HG03025 (cell line): Measurements from ENCODE around the gene IBA57.
A peak's percentile ranks its signal among the peaks of the same experiment; 100 is the strongest.

Source experiments
- ATAC-seq: cut with Tn5 transposase; IDR thresholded peaks from one replicate; pipeline ENCODE4 v1.9.1; 2021; ENCODE audit warnings: mild to moderate bottlenecking, moderate library complexity; ENCODE audit not compliant: unreplicated experiment, low FRiP score

Gene IBA57

GRCh38 chr1:228155596-228156514, 9.7 kb upstream of the IBA57 start:
- no peak for ATAC-seq

DNA sequence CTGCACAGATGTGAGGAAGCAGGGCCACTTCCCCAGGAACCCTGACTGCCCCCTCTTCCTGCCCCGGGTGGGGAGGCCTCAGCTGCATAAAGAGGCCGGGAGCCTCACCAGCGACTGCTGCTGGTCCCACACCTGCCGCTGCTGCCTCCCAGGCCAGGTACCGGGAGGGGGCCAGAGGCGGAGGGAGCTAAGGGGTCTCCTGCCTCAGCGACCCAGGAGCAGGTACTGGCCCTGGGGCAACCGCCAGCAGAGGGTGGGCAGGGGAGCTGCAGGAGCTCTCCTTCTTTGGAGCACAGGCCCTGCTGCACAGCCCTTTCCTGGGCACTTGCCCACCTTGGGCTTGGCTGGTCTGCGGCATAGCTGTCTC, 9.1 kb upstream of the IBA57 start:
- no peak for ATAC-seq

GRCh38 chr1:228156941-228157728, 8.5 kb upstream of the IBA57 start:
- no peak for ATAC-seq

GRCh38 chr1:228157729-228158126, 7.9 kb upstream of the IBA57 start:
- no peak for ATAC-seq

DNA sequence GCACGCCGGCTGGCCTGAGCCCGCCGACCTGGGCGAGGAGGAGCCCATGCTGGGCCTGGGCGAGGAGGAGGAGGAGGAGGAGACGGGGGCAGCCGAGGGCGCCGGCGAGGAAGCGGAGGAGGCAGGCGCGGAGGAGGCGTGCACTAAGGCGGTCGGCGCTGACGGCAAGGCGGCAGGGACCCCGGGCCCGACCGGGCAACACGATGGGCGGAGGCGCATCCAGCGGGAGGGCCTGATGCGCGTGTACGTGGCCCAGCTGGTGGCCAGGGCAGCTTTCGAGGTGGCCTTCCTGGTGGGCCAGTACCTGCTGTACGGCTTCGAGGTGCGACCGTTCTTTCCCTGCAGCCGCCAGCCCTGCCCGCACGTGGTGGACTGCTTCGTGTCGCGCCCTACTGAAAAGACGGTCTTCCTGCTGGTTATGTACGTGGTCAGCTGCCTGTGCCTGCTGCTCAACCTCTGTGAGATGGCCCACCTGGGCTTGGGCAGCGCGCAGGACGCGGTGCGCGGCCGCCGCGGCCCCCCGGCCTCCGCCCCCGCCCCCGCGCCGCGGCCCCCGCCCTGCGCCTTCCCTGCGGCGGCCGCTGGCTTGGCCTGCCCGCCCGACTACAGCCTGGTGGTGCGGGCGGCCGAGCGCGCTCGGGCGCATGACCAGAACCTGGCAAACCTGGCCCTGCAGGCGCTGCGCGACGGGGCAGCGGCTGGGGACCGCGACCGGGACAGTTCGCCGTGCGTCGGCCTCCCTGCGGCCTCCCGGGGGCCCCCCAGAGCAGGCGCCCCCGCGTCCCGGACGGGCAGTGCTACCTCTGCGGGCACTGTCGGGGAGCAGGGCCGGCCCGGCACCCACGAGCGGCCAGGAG, 7.2 kb upstream of the IBA57 start:
- ATAC-seq: no peak

- ATAC-seq: no peak
Observed at GRCh38 chr1:228159008-228159665, 6.5 kb upstream of the IBA57 start.

GRCh38 chr1:228160201-228160761, 5.3 kb upstream of the IBA57 start:
- no peak for ATAC-seq

- ATAC-seq: no peak
Observed at GRCh38 chr1:228161362-228161761, 4.2 kb upstream of the IBA57 start.

DNA sequence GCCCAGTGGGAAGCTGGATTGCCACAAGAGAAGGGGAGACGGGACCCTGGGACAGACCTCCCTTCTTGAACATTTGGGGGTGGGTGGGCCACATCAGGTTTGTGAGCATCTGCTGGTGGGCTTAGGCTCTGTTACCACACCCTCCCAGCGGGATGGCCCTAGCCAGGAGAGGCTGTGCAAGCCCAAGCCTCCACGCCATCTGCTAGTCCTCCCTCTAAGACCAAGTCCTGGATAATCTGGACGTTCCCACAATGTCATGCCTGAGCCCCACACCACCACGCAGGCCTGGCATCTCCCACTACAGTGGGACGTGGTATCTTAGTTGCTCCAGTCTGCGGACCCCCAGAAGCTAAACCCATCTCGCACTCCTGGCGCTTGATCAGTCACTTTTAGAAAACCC, 3.7 kb upstream of the IBA57 start:
- no peak for ATAC-seq

- no peak for ATAC-seq
Observed at GRCh38 chr1:228162286-228163006, 3.2 kb upstream of the IBA57 start.

- ATAC-seq: no peak
Observed at GRCh38 chr1:228163007-228163753, 2.4 kb upstream of the IBA57 start.

DNA sequence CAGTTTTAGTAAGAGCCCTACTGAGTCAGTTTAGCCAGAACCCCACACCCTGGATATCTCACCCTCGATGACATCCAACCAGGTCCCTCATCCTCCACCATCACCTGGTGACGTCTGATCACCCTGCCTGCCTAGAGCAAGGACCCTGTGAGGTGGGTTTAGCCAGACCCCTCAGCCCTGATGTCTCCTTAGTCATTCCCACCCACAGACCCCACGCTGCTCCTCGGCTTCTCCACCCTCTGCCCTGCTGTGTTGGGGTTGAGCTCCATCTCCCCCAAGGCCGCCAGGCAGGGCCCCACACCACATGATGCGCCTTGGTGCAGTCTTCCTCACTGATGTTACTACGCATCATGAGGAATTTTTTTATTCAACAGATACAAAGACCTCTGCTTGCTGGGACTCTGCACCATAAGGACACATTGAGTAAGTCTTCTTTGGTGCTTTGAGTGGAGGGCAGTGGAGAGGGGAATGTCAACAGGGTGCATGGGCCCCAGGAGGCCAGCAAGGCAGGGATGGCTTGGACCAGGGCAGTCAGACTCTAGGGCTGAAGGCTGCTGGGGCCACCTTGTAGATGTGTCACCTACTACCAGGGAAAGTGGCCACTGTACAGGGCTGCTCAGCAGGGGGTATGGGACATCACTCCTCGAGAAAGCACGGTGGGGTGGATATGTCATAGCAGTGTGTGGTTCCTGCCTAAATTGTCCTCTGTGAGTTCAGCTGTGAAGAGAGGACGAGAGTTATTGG, 1.7 kb upstream of the IBA57 start:
- ATAC-seq: no peak

GRCh38 chr1:228164561-228165371, 838 bp upstream of the IBA57 start:
- ATAC-seq: no peak

DNA sequence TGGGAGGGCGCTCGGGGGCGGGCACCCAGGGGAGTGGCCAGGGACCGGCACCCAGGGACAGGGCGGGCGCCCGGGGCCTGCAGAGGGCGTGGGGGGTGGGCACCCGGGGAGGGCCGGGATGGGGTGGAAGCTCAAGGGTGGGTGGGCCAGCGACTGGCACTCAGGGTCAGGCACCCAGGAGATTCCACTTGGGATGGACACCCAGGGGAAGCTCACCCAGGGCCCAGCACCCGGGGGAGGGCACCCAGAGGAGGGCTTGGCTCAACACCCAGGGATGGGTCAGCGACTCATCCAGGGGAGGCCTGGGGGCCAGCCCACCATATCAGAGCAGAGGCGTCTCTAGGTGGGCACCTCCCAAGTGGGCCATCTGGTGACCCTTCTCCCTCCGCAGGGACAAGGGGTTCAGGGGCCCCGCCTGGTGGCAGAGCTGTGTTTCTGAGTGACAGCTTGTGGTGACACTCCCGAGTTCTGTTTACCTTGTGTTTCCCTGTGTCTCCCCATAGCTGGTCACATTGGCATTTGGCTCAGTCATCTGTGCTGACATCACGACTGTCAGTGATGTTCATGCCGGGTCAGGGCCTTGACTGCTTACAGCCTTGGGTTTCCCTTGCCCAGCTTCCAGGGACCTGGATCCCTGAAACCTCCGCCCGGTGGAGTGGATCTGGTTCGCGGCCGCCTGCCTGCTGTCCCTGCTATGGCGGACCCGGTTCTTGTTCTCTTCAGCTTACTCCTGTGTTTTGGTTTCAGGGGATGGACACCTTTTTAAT, 749 bp downstream of the IBA57 start:
- ATAC-seq: peak; percentile 13

DNA sequence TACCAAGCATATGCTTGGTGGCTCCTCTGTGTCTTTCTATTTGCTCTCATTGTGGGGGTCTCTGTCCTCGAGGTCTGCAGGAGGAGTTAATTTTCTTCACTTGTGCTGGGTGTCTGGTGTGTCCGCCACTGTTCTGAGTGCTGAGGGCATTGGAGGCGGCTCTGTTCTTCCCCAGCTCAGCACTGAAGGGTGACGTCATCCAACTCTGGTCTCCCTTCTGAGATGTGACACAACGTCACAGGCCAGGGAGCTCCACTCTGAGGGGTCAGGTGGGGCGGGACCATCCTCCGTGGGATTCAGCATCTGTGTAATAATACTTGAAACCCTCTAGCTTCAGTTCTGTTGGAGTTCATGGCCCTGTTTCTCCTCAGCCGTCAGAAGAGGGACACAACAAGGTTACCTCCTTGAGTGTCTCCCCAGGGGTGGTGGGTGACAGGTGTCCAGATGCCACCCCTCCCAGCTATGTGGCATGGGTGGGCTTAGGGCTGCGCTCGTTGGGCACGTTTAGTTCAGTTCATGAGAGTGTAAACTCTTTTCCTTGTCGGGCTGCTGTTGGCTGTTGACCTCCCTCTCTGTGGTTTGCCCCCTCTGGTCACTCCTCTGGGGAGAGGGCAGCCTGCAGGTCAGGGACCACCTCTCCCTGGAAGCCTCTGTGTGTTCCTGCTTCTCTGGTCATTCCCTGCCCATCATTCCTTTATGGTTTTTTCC, 3.1 kb downstream of the IBA57 start:
- ATAC-seq: no peak

DNA sequence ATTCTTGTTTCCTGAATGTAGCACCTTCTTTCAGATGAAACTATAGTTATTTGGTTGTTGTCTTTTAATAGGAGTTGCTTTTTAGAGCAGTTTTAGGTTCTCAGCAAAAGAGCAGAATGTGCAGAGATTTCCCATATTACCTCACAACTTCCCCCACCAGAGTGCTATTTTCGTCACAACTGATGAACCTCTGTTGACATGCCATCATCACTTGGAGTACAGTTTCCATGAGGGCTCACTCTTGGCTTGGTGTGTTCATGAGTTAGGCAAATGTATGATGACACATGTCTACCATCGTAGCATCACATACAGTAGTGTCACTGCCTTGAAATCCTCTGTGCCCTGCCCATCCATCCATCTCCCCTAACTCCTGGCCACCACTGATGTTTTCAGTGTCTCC, 3.7 kb downstream of the IBA57 start:
- ATAC-seq: no peak
